ENCODE results near the gene CPT1B. TPM values are rescaled to one million over a fixed set of nuclear protein-coding genes. Genes with fewer than 3 reads are reported as not detected.

CPT1B gene
- total and polyA plus RNA-seq, 2 of the 8 experiments (the other 6 are each of a cell fraction or from before 2014, with no cell fraction given): 34.2 to 36.2 TPM

DNA sequence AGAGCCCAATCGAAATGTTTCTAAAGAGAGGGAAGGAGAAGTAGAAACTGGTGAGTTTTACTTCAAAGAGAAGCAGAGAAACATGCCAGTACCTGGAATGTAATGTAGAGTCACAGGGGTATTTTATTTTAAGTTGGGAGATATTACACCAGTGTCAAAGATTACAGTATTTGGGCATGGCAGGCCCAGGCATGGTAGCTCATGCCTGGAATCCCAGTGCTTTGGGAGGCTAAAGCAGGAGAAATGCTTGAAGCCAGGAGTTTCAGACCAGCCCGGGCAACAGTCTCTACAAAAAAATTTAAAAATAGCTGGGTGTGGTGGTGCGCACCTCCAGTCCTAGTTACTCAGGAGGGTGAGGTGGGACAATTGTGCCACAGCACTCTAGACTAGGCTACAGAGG is 18.2 kb downstream of the CPT1B start (continued):
- TF ChIP-seq, protein P1, sequence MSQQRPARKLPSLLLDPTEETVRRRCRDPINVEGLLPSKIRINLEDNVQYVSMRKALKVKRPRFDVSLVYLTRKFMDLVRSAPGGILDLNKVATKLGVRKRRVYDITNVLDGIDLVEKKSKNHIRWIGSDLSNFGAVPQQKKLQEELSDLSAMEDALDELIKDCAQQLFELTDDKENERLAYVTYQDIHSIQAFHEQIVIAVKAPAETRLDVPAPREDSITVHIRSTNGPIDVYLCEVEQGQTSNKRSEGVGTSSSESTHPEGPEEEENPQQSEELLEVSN (IDR thresholded peaks at IDR 0.05): no peak
- TF ChIP-seq SP2 (IDR thresholded peaks at IDR 0.05; ENCODE audit: low read length): no peak
- TF ChIP-seq SIX5 (IDR thresholded peaks at IDR 0.05; ENCODE audit: low read depth, low read length): no peak
- no peak for TF ChIP-seq CBX8 (IDR thresholded peaks at IDR 0.05; ENCODE audit: borderline replicate concordance, low read depth, low read length)
